HTR-8/SVneo (cell line): ENCODE data around the gene VWF.
A peak's percentile ranks its signal among the peaks of the same experiment; 100 is the strongest.
"Not testable (repeated sequence)": the region's sequence is repeated elsewhere in the genome, so short reads cannot be mapped to it uniquely, and the experiment has no call there.

Experiments used
- DNase-seq: peaks from one replicate; pipeline ENCODE4 v3.0.0; 2011; ENCODE audit warnings: low spot score, mixed read lengths; ENCODE audit not compliant: insufficient read length
- FAIRE-seq: peaks from 2 replicates; lab custom pipeline; 2011; peaks lifted over from hg19 to GRCh38; lab: Jason Lieb, UNC

The VWF gene

GRCh38 chr12:6112004-6112403 is 12.5 kb downstream of the VWF start:
- DNase-seq (no peak), FAIRE-seq (no peak)

GRCh38 chr12:6110006-6110405 is 14.5 kb downstream of the VWF start:
- FAIRE-seq (peak; percentile 85), DNase-seq (no peak)

GRCh38 chr12:6106218-6106617 is 18.3 kb downstream of the VWF start:
- no peak for FAIRE-seq
- DNase-seq, result no peak

GRCh38 chr12:6104842-6105241 is 19.6 kb downstream of the VWF start:
- no peak for DNase-seq
- no peak for FAIRE-seq

GRCh38 chr12:6104027-6104426 is 20.4 kb downstream of the VWF start:
- DNase-seq, result no peak

GRCh38 chr12:6102021-6102420 is 22.4 kb downstream of the VWF start:
- not testable (repeated sequence) for DNase-seq, FAIRE-seq

More at GRCh38 chr12:6104027-6104426, 20.4 kb downstream of the VWF start:
- no peak for FAIRE-seq

GRCh38 chr12:6099316-6099715 is 25.2 kb downstream of the VWF start:
- DNase-seq (no peak), FAIRE-seq (no peak)

- FAIRE-seq (no peak), DNase-seq (no peak)
Measured at GRCh38 chr12:6097411-6097810, 27.1 kb downstream of the VWF start.

- no peak for FAIRE-seq
- DNase-seq, result no peak
Measured at GRCh38 chr12:6096527-6096926, 27.9 kb downstream of the VWF start.

GRCh38 chr12:6095269-6095668 is 29.2 kb downstream of the VWF start:
- DNase-seq, result no peak
- FAIRE-seq, result no peak

- DNase-seq (no peak), FAIRE-seq (peak; percentile 36)
Measured at GRCh38 chr12:6093764-6094163, 30.7 kb downstream of the VWF start.

- DNase-seq, result peak; percentile 98
Measured at GRCh38 chr12:6092784-6093722, 31.4 kb downstream of the VWF start.

GRCh38 chr12:6091786-6092566 is 32.5 kb downstream of the VWF start:
- no peak for DNase-seq
- FAIRE-seq, result no peak

More at GRCh38 chr12:6092784-6093722, 31.4 kb downstream of the VWF start:
- peak; percentile 97 for FAIRE-seq

GRCh38 chr12:6090803-6091202 is 33.7 kb downstream of the VWF start:
- FAIRE-seq (no peak), DNase-seq (no peak)

- no peak for FAIRE-seq
- DNase-seq, result no peak
Measured at GRCh38 chr12:6088921-6089747, 35.3 kb downstream of the VWF start.

- FAIRE-seq (no peak), DNase-seq (no peak)
Measured at GRCh38 chr12:6086316-6086715, 38.2 kb downstream of the VWF start.

GRCh38 chr12:6085841-6086240 is 38.6 kb downstream of the VWF start:
- DNase-seq (no peak), FAIRE-seq (peak; percentile 20)

GRCh38 chr12:6084969-6085450 is 39.5 kb downstream of the VWF start:
- no peak for FAIRE-seq
- no peak for DNase-seq

- FAIRE-seq (peak; percentile 85), DNase-seq (peak; percentile 94)
Measured at GRCh38 chr12:6084261-6084968, 40.1 kb downstream of the VWF start.
